Testis (tissue), 2 donors: ENCODE measurements around the gene KIF21B.

Experiments used
- POLR2A ChIP-seq: fragments of 450-650 bp; IDR thresholded peaks from one replicate; pipeline ENCODE4 v1.6.1; 2017; ENCODE audit warnings: antibody characterized with exemption, mild to moderate bottlenecking, moderate library complexity
- TF ChIP-seq, protein P1 (sequence below), 3 experiments: fragments of 450-650 bp in 2 of 3; fragments of 200-600 bp in 1 of 3; sonication (generic) in 1 of 3; IDR thresholded peaks; one replicate each; pipeline ENCODE4 v1.5.1; 2016 to 2019; ENCODE audit warnings: antibody characterized with exemption in 3 of 3, mild to moderate bottlenecking in 2 of 3, moderate library complexity in 1 of 3

DNA sequence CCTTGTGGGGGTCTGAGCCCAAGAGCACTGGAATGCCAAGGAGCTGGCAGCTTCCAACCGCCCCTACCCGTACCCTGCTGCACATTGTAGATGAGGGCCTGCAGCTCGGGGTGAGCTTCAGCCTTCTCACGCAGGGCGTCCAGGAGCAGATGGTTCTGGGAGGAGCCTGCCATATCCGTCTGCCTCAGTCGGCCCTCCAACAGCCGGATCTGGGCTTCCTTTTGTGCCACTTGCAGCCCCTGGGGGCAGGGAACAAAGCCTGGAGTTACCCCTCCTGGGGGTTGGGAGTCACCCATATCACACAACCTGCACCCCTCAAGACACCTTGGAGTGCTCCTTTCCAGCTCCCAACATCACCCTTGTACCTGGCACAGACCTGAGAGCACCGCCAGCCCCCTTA, 34.8 kb downstream of the KIF21B start:
- TF ChIP-seq, protein P1, sequence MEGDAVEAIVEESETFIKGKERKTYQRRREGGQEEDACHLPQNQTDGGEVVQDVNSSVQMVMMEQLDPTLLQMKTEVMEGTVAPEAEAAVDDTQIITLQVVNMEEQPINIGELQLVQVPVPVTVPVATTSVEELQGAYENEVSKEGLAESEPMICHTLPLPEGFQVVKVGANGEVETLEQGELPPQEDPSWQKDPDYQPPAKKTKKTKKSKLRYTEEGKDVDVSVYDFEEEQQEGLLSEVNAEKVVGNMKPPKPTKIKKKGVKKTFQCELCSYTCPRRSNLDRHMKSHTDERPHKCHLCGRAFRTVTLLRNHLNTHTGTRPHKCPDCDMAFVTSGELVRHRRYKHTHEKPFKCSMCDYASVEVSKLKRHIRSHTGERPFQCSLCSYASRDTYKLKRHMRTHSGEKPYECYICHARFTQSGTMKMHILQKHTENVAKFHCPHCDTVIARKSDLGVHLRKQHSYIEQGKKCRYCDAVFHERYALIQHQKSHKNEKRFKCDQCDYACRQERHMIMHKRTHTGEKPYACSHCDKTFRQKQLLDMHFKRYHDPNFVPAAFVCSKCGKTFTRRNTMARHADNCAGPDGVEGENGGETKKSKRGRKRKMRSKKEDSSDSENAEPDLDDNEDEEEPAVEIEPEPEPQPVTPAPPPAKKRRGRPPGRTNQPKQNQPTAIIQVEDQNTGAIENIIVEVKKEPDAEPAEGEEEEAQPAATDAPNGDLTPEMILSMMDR (IDR thresholded peaks at IDR 0.05) = no peak
- no peak for TF ChIP-seq POLR2A
